ENCODE data around the gene MMD.

DNA sequence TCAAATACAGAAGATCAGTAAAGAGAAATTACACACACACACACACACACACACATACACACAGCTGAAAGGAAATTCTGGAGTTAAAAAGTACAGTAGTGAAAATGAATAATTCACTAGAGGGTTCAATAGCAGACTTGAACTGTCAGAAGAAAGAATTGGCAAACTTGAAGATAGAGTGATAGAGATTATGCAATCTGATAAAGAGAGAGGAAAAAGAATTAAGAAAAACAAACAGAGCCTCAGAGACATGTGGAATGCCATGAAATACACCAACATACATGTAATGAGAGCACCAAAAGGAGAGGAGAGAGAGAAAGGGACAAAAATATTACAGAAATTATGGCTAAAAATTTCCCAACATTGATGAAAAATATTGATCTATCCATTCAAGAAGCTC is 60.7 kb downstream of the MMD start:
- no peak for TF ChIP-seq SUZ12 (IDR thresholded peaks at IDR 0.05)
- TF ChIP-seq SP1 (IDR thresholded peaks at IDR 0.05): no peak
- TF ChIP-seq CTBP1 (IDR thresholded peaks at IDR 0.05; ENCODE audit: borderline replicate concordance): no peak
- no peak for TF ChIP-seq BHLHE40 (IDR thresholded peaks at IDR 0.05; ENCODE audit: borderline replicate concordance)
- no peak for TF ChIP-seq FOXA1 (IDR thresholded peaks at IDR 0.05)
- TF ChIP-seq ELF4 (IDR thresholded peaks at IDR 0.05): no peak
- no peak for TF ChIP-seq L3MBTL2 (conservative IDR thresholded peaks at IDR 0.05)
